GM10847 (cell line): ENCODE data around the gene TTC7B.

ENCODE experiments used
- POLR2A ChIP-seq: IDR thresholded peaks from 2 replicates; pipeline ENCODE4 v1.6.1; 2011; ENCODE audit not compliant: insufficient read length; ENCODE audit errors: extremely low read depth

TTC7B gene

GRCh38 chr14:90831821-90832220 is 15.6 kb upstream of the TTC7B start:
- no peak for TF ChIP-seq POLR2A

GRCh38 chr14:90830931-90831701 is 14.9 kb upstream of the TTC7B start:
- TF ChIP-seq POLR2A = no peak

- TF ChIP-seq POLR2A = no peak
These were observed 13.4 kb upstream of the TTC7B start for GRCh38 chr14:90829677-90830076.

GRCh38 chr14:90828642-90829487 is 12.6 kb upstream of the TTC7B start:
- TF ChIP-seq POLR2A = no peak

GRCh38 chr14:90827919-90828610 is 11.8 kb upstream of the TTC7B start:
- no peak for TF ChIP-seq POLR2A

GRCh38 chr14:90820958-90821357 is 4.7 kb upstream of the TTC7B start:
- TF ChIP-seq POLR2A = no peak

- no peak for TF ChIP-seq POLR2A
These were observed 3.6 kb upstream of the TTC7B start for GRCh38 chr14:90819734-90820393.

GRCh38 chr14:90818715-90819114 is 2.5 kb upstream of the TTC7B start:
- no peak for TF ChIP-seq POLR2A

GRCh38 chr14:90816681-90817436 is 629 bp upstream of the TTC7B start:
- no peak for TF ChIP-seq POLR2A

GRCh38 chr14:90815572-90815821 is 733 bp downstream of the TTC7B start:
- TF ChIP-seq POLR2A = no peak

GRCh38 chr14:90814806-90815571 is 1.2 kb downstream of the TTC7B start:
- TF ChIP-seq POLR2A = no peak

- no peak for TF ChIP-seq POLR2A
These were observed 2.8 kb downstream of the TTC7B start for GRCh38 chr14:90813442-90813841.

- no peak for TF ChIP-seq POLR2A
These were observed 4.1 kb downstream of the TTC7B start for GRCh38 chr14:90812109-90812508.

GRCh38 chr14:90811641-90812040 is 4.6 kb downstream of the TTC7B start:
- TF ChIP-seq POLR2A = no peak

- TF ChIP-seq POLR2A = no peak
These were observed 5.4 kb downstream of the TTC7B start for GRCh38 chr14:90810806-90811205.
